H1 (cell line): ENCODE measurements around the gene ST6GALNAC3. TPM values are rescaled to one million over a fixed set of nuclear protein-coding genes. Genes with fewer than 3 reads are reported as not detected.

Experiments used
- CTCF ChIA-PET: fragments of 300-600 bp; sonication (Branson Sonifier 250); formaldehyde crosslinking; loops from one replicate; lab custom pipeline; 2021; ENCODE audit not compliant: partially characterized antibody; lab: Charles Lee
- POLR2A ChIA-PET: fragments of 300-600 bp; sonication (Branson Sonifier 250); formaldehyde crosslinking; loops from one replicate; lab custom pipeline; 2021; ENCODE audit warnings: inconsistent platforms; ENCODE audit not compliant: partially characterized antibody; lab: Charles Lee
- DNase-seq, 2 experiments: peaks; one replicate each; pipeline versions ENCODE4 v3.0.0 to v3.0.0-alpha.2; 2010 to 2022; ENCODE audit warnings: low spot score in 2 of 2, low read depth in 1 of 2, mixed read lengths in 1 of 2
- FAIRE-seq: peaks from 2 replicates; lab custom pipeline; 2011; peaks lifted over from hg19 to GRCh38; lab: Jason Lieb, UNC
- H2AFZ ChIP-seq: 2 replicates; pipeline ENCODE4 v1.8.1; 2012; ENCODE audit warnings: low read length, inconsistent platforms
- H2AK5ac ChIP-seq: 2 replicates; pipeline ENCODE4 v1.6.1; 2013; ENCODE audit warnings: low read depth, low read length
- H2BK120ac ChIP-seq: replicated peaks from 2 replicates; pipeline ENCODE3; 2013; ENCODE audit warnings: low read depth, low read length, inconsistent platforms
- H2BK12ac ChIP-seq: 2 replicates; pipeline ENCODE4 v1.6.1; 2013; ENCODE audit warnings: low read depth, low read length
- H2BK15ac ChIP-seq: 2 replicates; pipeline ENCODE4 v1.6.1; 2013; ENCODE audit warnings: low read length
- H2BK20ac ChIP-seq: 2 replicates; pipeline ENCODE4 v1.6.1; 2013; ENCODE audit warnings: low read length
- H2BK5ac ChIP-seq: 2 replicates; pipeline ENCODE4 v1.6.1; 2013; ENCODE audit warnings: low read depth, low read length
- H3K14ac ChIP-seq: 2 replicates; pipeline ENCODE4 v1.6.1; 2013; ENCODE audit warnings: inconsistent platforms; ENCODE audit not compliant: insufficient read length
- H3K18ac ChIP-seq: 2 replicates; pipeline ENCODE4 v1.6.1; 2013; ENCODE audit warnings: low read length; ENCODE audit errors: extremely low read depth
- H3K23ac ChIP-seq: 2 replicates; pipeline ENCODE4 v1.6.1; 2013; ENCODE audit warnings: inconsistent platforms; ENCODE audit not compliant: insufficient read length
- H3K23me2 ChIP-seq: 2 replicates; pipeline ENCODE4 v1.6.1; 2013; ENCODE audit warnings: low read depth, low read length
- H3K27ac ChIP-seq: 2 replicates; pipeline ENCODE4 v1.6.1; 2011; ENCODE audit warnings: low read depth, low read length, inconsistent platforms
- H3K27me3 ChIP-seq, 4 experiments: replicated peaks in 1 of 4; 1 replicate in 1 of 4; 2 replicates in 3 of 4; pipeline versions ENCODE4 v1.6.1 to v1.8.1; 2011 to 2013; ENCODE audit warnings: low read length in 3 of 4, mild to moderate bottlenecking in 3 of 4, inconsistent platforms in 2 of 4, mixed read lengths in 2 of 4, moderate library complexity in 1 of 4; ENCODE audit not compliant: control insufficient read depth in 3 of 4, insufficient read depth in 3 of 4; ENCODE audit errors: extremely low read depth in 1 of 4
- H3K36me3 ChIP-seq, 4 experiments: 2 replicates each; pipeline versions ENCODE4 v1.6.1 to v1.8.1; 2011 to 2013; ENCODE audit warnings: mild to moderate bottlenecking in 4 of 4, low read length in 3 of 4, moderate library complexity in 2 of 4, control low read depth in 1 of 4, inconsistent platforms in 1 of 4; ENCODE audit not compliant: insufficient read depth in 4 of 4, control insufficient read depth in 2 of 4
- H3K4ac ChIP-seq: replicated peaks from 2 replicates; pipeline ENCODE3; 2013; ENCODE audit warnings: low read length, low read depth, mixed read lengths, inconsistent platforms; ENCODE audit not compliant: insufficient read length
- H3K4me1 ChIP-seq, 4 experiments: replicated peaks in 1 of 4; 1 replicate in 1 of 4; 2 replicates in 3 of 4; pipeline versions ENCODE4 v1.6.1 to v1.8.1; 2011 to 2013; ENCODE audit warnings: low read length in 3 of 4, inconsistent platforms in 2 of 4, mixed read lengths in 1 of 4; ENCODE audit not compliant: insufficient read depth in 4 of 4, control insufficient read depth in 3 of 4
- H3K4me2 ChIP-seq, 2 experiments: 2 replicates each; pipeline versions ENCODE4 v1.6.1 to v1.8.1; 2011 to 2013; ENCODE audit warnings: low read depth in 2 of 2, low read length in 2 of 2, control low read depth in 1 of 2, inconsistent platforms in 1 of 2, mild to moderate bottlenecking in 1 of 2; ENCODE audit not compliant: insufficient read depth in 1 of 2
- H3K4me3 ChIP-seq, 4 experiments: fragments of 200-600, 300-600 bp in 1 of 4; sonication (generic), shearing (Covaris generic), sonication (Bioruptor Twin) in 1 of 4; 2 replicates each; pipeline versions ENCODE4 v1.5.1 to v1.8.1; 2011 to 2016; ENCODE audit warnings: low read length in 4 of 4, low read depth in 3 of 4, control low read depth in 2 of 4, inconsistent platforms in 2 of 4, mild to moderate bottlenecking in 2 of 4, mixed read lengths in 1 of 4, moderate library complexity in 1 of 4; ENCODE audit not compliant: insufficient read depth in 2 of 4; ENCODE audit errors: extremely low read depth in 1 of 4
- H3K56ac ChIP-seq: replicated peaks from 2 replicates; pipeline ENCODE3; 2013; ENCODE audit warnings: low read depth, mild to moderate bottlenecking, mixed read lengths, low read length, inconsistent platforms; ENCODE audit not compliant: insufficient read length
- H3K79me1 ChIP-seq: 2 replicates; pipeline ENCODE4 v1.6.1; 2013; ENCODE audit warnings: low read depth, low read length, control low read depth
- H3K79me2 ChIP-seq, 2 experiments: 2 replicates each; pipeline versions ENCODE4 v1.6.1 to v1.8.1; 2012 to 2013; ENCODE audit warnings: low read length in 2 of 2, mild to moderate bottlenecking in 2 of 2, inconsistent platforms in 1 of 2; ENCODE audit not compliant: insufficient read depth in 2 of 2, control insufficient read depth in 1 of 2
- H3K9ac ChIP-seq, 4 experiments: replicated peaks in 1 of 4; 1 replicate in 1 of 4; 2 replicates in 3 of 4; pipeline versions ENCODE4 v1.6.1 to v1.8.1; 2011 to 2013; ENCODE audit warnings: low read depth in 3 of 4, low read length in 3 of 4, control low read depth in 2 of 4, mild to moderate bottlenecking in 2 of 4, moderate library complexity in 2 of 4, inconsistent platforms in 1 of 4; ENCODE audit errors: extremely low read depth in 1 of 4
- H3K9me3 ChIP-seq, 2 experiments: 2 replicates each; pipeline versions ENCODE4 v1.6.1 to v1.8.1; 2012 to 2013; ENCODE audit warnings: mild to moderate bottlenecking in 2 of 2, moderate library complexity in 2 of 2, control low read depth in 1 of 2, inconsistent platforms in 1 of 2, low read depth in 1 of 2, low read length in 1 of 2, mixed read lengths in 1 of 2; ENCODE audit not compliant: insufficient read depth in 2 of 2
- H4K20me1 ChIP-seq, 2 experiments: replicated peaks in 1 of 2; 2 replicates each; pipeline versions ENCODE3 to v1.8.1; 2011 to 2013; ENCODE audit warnings: inconsistent platforms in 2 of 2, low read length in 2 of 2, mild to moderate bottlenecking in 1 of 2; ENCODE audit not compliant: insufficient read depth in 2 of 2, control insufficient read depth in 1 of 2
- H4K5ac ChIP-seq: 2 replicates; pipeline ENCODE4 v1.6.1; 2013; ENCODE audit warnings: low read length, low read depth, mixed read lengths, inconsistent platforms; ENCODE audit not compliant: insufficient read length
- H4K8ac ChIP-seq: 2 replicates; pipeline ENCODE4 v1.8.0; 2013; ENCODE audit warnings: mild to moderate bottlenecking, moderate library complexity, low read length, inconsistent platforms; ENCODE audit not compliant: insufficient read depth; ENCODE audit errors: extremely low read depth
- H4K91ac ChIP-seq: replicated peaks from 2 replicates; pipeline ENCODE3; 2013; ENCODE audit warnings: low read length, mixed read lengths, inconsistent platforms; ENCODE audit not compliant: insufficient read length
- BCL11A ChIP-seq, 2 experiments: IDR thresholded peaks; one replicate each; pipeline ENCODE4 v1.6.1; 2011; ENCODE audit warnings: low read depth in 2 of 2, low read length in 2 of 2, mild to moderate bottlenecking in 2 of 2
- EP300 ChIP-seq, 2 experiments: IDR thresholded peaks; 1 replicate in 1 of 2; 2 replicates in 1 of 2; pipeline ENCODE4 v1.6.1; 2011 to 2012; ENCODE audit warnings: low read depth in 2 of 2, low read length in 2 of 2, mild to moderate bottlenecking in 2 of 2, borderline replicate concordance in 1 of 2, inconsistent platforms in 1 of 2, moderate library complexity in 1 of 2
- GABPA ChIP-seq: IDR thresholded peaks from 2 replicates; pipeline ENCODE4 v1.6.1; 2011; ENCODE audit warnings: mild to moderate bottlenecking, low read length, moderate library complexity, borderline replicate concordance; ENCODE audit not compliant: insufficient read depth
- HDAC6 ChIP-seq: IDR thresholded peaks from one replicate; pipeline ENCODE4 v1.7.1; 2012; ENCODE audit warnings: low read depth, mild to moderate bottlenecking, inconsistent platforms, low read length, moderate library complexity
- SIN3A ChIP-seq, 2 experiments: IDR thresholded peaks in 1 of 2; conservative IDR thresholded peaks in 1 of 2; 2 replicates each; pipeline ENCODE4 v1.6.1; 2011 to 2012; ENCODE audit warnings: low read length in 2 of 2, improper control_type of control experiment in 1 of 2, low read depth in 1 of 2, mild to moderate bottlenecking in 1 of 2
- SP4 ChIP-seq: IDR thresholded peaks from 2 replicates; pipeline ENCODE4 v1.6.1; 2012; ENCODE audit warnings: low read length, inconsistent platforms
- TBP ChIP-seq: IDR thresholded peaks from 2 replicates; pipeline ENCODE4 v1.6.1; 2011; ENCODE audit warnings: low read depth, low read length, improper control_type of control experiment
- WGBS, 2 experiments: shearing (Covaris generic) in 1 of 2; methylation state at CpG; one replicate each; pipeline versions ENCODE4 v1.1.6 to v1.1.7; 2013 to 2015; ENCODE audit warnings: low lambda C conversion rate in 2 of 2, mixed read lengths in 2 of 2, inconsistent platforms in 1 of 2, low coverage in 1 of 2, missing lambda C conversion rate in 1 of 2; ENCODE audit not compliant: insufficient replicate concordance in 2 of 2, insufficient coverage in 1 of 2, insufficient read length in 1 of 2; ENCODE audit errors: extremely low coverage in 1 of 2, missing lambda C conversion rate in 1 of 2; 5-methylcytosine and 5-hydroxymethylcytosine counted together
- polyA plus RNA-seq, 7 experiments: library from polyadenylated mRNA; depleted of rRNA in 3 of 7; stranded (reverse) in 5 of 7; unstranded in 2 of 7; fragments of >200 nt in 5 of 7; fragments of 200-250 nt in 2 of 7; gene quantifications; 1 replicate in 5 of 7; 2 replicates in 1 of 7; 4 replicates in 1 of 7; pipeline versions ENCODE4 v1.2.1 to v1.2.3, GENCODE V29; 2011 to 2013; ENCODE audit warnings: missing spikeins in 2 of 7, mixed read lengths in 2 of 7
- total RNA-seq: library from RNA; stranded (reverse); fragmentation: NEBNext Ultra II Directional; extraction: Animal tissue kit (Norgen Biotek cat#: 25700); gene quantifications from 2 replicates; pipeline ENCODE4 v1.2.1, GENCODE V29; 2021
- TF ChIP-seq, protein P1 (sequence below): IDR thresholded peaks from 2 replicates; pipeline ENCODE4 v1.6.1; 2012; ENCODE audit warnings: inconsistent platforms

ST6GALNAC3 gene
- total and polyA plus RNA-seq, 2 of the 8 experiments (the other 6 are each of a cell fraction or from before 2014, with no cell fraction given): 4.9 to 19.0 TPM

DNA sequence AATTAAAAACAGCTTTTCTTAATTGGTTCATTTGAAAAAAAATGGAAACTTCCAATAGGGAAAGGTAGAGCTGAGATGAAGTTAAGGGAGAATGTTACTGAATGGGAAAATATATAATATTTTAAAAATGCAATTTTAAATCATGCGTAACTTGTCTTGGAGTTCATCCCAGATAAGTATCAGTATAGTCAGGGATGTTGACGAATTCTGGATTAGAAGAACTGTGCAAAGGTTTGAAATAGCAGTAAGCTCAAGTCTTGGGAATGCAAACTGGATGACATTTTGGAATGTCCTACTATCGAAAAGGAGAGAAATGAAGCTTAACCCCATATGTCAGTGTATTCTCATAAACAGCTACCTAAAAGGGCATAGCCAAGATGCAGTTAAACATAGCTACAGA, 4.0 kb upstream of the ST6GALNAC3 start:
- no peak overlapping the region for H2AK5ac ChIP-seq
- H2BK15ac ChIP-seq: no peak overlapping the region
- no peak overlapping the region for H4K91ac ChIP-seq
- ChIA-PET POLR2A (interaction anchor here (0.7 kb wide), 1 partner anchor 19 kb away, joined by 5 read pairs; no protein-coding TSS in a partner anchor), CTCF (no interaction called here)
- no peak overlapping the region for H3K4ac ChIP-seq
- peaks cover 0 to 6% (median 2%) of the 10 kb centered on the region in 4 experiments; a peak in 4 of 7 replicates for H3K4me1 ChIP-seq
- H3K27me3 ChIP-seq: no peaks in the 10 kb centered on the region
- no peak for TF ChIP-seq EP300 (IDR thresholded peaks at IDR 0.05; ENCODE audit: borderline replicate concordance in 1 of 2, low read depth in 2 of 2, low read length in 2 of 2)
- TF ChIP-seq SIN3A (conservative IDR thresholded peaks at IDR 0.05 in 1 of 2, IDR thresholded peaks at IDR 0.05 in 1 of 2; ENCODE audit: low read depth in 1 of 2, low read length in 2 of 2): no peak
- TF ChIP-seq GABPA: no peak
- TF ChIP-seq, protein P1, sequence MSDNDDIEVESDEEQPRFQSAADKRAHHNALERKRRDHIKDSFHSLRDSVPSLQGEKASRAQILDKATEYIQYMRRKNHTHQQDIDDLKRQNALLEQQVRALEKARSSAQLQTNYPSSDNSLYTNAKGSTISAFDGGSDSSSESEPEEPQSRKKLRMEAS: no peak
- TF ChIP-seq SP4: no peak
- TF ChIP-seq BCL11A (IDR thresholded peaks at IDR 0.05; ENCODE audit: low read depth in 2 of 2, low read length in 2 of 2): no peak
- no peak for TF ChIP-seq TBP
- no peak for TF ChIP-seq HDAC6
- peaks cover 0 to 5% of the 10 kb centered on the region in 2 experiments; a peak in 2 of 4 replicates for H3K79me2 ChIP-seq
- H2BK12ac ChIP-seq: no peak overlapping the region
- no peak overlapping the region for H4K5ac ChIP-seq
- FAIRE-seq: no peak
- no peak overlapping the region for H3K18ac ChIP-seq
- H3K4me2 ChIP-seq: no peak overlapping the region
- H4K8ac ChIP-seq: no peak overlapping the region
- no peak overlapping the region for H2BK120ac ChIP-seq
- H3K4me3 ChIP-seq: no peak overlapping the region
- H3K14ac ChIP-seq: no peak overlapping the region
- peaks cover 7% of the 10 kb centered on the region for H3K23me2 ChIP-seq
- no peak overlapping the region for H2BK5ac ChIP-seq
- WGBS, 2 experiments: 81% methylated on average over 3 of the region's 3 CpGs; no CpG with 5 or more reads in 1 of the 2 experiments
- no peaks in the 10 kb centered on the region for H4K20me1 ChIP-seq
- H3K9ac ChIP-seq: no peak overlapping the region
- no peak for DNase-seq
- no peak overlapping the region for H3K23ac ChIP-seq
- no peaks in the 10 kb centered on the region for H3K9me3 ChIP-seq
- H2AFZ ChIP-seq: no peak overlapping the region
- no peak overlapping the region for H3K56ac ChIP-seq
- H3K36me3 ChIP-seq: no peaks in the 10 kb centered on the region
- no peak overlapping the region for H2BK20ac ChIP-seq
- no peak overlapping the region for H3K27ac ChIP-seq
- no peaks in the 10 kb centered on the region for H3K79me1 ChIP-seq
